HG03521 (cell line): Measurements from ENCODE around the gene CACHD1.

Experiments
- ATAC-seq: cut with Tn5 transposase; IDR thresholded peaks from one replicate; pipeline ENCODE4 v1.9.1; 2021; ENCODE audit warnings: mild to moderate bottlenecking, moderate library complexity; ENCODE audit not compliant: unreplicated experiment

The CACHD1 gene

DNA sequence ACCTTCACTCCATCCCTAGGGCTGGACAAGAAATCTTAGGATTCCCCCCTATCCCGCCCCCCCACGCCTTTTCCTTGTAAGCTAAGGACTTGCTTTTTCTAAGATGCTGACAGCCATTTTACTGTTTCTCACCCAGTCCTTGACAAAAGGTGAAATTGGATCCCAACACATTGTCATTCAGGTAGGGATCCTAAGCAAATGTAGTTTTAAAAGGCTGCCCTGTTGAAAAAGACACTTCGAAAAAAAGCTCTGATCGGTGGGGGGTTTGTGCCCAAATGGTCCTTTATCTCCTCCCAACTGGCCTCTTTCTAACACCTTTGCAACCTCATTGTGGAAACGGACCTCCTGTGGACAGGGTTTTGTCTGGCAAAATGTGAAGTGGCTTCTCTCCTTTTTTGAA lies 2.9 kb downstream of the CACHD1 start:
- no peak for ATAC-seq

DNA sequence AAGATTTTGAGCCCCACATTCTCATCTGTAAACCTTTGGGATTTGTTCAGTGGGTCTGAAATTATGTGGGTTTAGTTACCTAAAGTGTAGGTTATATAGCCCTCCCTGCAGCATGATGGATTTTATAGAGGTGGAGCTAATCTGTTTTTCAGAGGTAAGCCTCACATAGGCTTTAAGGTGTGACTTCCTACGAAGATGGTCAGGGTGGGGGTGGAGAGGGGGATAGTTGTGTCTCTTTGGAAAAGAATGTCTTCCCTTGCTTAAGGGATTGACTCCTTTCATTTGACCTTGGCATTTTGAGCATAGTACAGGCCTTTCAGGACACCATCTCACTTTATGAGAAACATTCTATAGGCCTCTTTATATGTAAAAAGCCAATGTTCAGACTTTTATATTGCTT lies 3.4 kb downstream of the CACHD1 start:
- ATAC-seq, result no peak

DNA sequence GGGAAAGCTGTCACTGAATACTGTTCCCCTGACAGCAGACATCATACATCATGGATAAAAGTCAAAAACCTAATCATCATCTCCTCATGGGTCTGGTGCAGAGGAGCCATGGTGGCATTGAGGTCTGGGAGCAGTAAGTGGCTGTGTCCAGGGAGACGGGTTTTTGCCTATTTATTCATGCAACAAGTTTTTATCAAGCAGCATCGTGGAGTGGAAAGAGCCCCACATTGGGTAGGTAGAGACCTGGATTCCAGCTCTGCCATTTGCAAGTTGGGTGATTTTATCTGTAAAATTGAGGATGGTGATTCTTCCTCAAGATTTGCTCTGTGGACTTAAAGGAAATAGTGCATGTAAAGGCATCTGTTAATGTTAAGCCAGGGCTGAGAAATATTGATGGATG lies 4.2 kb downstream of the CACHD1 start:
- ATAC-seq, result no peak

DNA sequence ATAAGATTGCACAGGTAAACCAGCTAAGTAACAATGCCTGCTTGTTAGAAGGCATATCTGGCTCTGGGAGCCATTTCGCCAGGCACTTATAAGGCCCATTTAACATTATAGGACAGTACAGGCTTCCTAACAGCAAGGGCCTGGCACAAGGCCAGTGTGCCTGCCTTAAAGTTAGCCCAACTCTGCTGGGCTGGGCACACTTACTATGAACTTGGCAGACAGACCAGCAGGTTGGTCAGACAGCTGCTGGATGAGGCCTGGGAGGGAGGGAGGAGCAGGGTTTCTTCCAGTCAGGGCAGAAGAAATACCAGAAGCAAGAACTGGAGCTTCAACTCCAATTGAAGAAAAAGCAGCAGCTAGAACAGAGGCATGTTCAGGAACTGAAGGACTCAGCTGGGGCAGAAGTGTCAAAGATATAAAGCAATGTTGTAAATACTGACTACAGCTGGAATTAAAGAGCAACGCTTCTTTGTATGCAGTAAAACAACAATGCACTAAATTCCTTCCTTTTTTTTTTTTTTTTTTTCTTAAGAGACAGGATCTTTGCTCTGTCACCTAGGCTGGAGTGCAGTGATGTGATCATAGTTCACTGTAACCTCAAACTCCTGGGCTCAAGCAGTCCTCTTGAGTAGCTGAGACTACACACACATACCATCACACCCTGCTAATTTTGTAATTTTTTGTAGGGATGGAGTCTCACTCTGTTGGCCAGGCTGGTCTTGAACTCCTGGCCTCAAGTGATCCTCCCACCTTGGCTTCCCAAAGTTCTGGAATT lies 4.9 kb downstream of the CACHD1 start:
- no peak for ATAC-seq

DNA sequence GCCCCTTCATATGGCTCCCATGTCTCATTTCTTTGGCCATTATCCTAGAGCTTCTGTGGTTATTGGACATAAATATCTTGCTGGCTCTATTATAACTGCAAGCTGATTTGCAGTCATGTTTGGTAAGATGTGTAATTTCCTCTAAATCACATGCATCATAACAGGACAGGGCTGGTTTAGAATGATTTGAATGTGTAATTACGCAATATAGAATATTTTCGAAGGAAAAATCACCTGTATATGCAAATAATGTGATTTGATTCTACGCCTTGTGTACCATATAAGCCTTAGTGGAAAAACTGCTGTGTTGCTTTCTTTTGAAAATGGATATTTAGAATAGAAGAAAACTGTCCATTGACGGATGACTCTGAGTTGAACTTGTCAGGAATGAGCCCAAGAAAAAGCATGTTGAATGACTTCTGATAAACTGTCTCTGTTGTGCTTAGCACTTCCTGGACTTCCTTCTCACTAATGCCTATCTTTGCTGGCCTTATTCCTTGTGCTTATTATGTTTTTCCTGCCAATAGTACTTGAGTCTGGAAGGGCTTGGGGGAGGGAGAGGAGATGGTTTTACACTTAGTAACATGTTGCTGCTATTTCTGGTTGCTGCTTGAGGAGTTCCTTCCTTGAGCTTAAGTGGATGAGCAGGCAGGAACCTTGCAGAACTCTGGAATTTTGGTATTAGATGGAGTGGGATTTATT lies 6.5 kb downstream of the CACHD1 start:
- ATAC-seq, result no peak

DNA sequence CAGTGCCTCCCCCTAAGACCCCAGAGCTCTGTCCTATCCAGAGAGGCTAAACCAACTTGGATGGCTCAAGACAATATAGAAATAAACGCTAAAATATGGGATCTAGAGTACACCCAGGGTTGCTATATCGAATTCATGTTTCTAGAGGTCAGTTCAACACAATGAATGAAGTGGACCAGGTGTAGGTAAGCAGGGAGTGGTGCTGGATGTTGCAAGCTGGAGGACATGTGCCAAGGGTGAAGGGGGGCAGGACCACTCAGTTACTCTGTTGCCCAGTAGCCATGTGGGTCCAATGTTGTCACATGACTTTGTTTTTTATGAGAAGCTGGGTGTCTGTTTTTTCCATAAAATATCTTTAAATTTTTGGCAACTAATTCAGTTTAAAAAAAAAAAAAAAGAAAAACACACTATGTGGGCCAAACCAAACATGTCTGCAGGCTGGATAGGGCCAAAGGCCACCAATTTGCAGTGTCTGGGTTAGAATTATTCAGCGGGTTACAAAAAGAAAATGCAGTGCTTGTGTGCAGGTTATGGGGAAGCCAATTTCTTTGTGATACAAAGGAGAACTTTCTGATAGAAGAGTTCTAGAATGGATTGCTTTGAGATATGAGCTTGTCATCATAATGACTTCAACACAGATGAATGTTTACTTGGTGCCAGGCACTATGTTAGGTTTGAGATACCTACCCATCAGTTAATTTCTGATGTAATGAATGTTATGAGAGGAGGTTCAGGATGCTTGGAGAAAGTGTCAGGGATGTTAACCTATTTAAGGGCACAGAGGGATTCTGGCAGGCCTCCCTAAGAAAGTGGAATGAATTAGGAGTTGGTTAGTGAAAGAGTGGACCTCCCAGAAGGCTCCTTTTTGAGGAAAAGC lies 8.9 kb downstream of the CACHD1 start:
- ATAC-seq, result no peak

DNA sequence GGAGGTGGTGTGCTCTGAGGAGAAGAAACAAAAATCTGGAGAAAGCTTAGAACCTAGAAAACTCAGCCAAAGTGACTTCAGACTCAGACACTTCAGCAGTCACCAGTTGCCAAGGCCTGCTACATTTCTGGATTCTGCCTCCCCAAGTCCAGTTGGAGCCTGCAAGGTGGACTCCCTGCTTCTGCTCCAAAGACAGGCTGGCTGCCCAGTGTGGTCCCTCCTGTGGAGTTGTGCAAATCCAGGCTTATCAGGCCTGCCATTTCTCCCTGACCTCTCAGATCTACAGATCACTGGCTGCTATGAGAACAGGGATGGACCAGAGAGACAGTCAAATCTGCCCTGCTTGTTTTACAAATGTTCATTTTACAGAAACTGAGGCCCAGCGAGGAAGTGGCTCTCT lies 9.9 kb downstream of the CACHD1 start:
- no peak for ATAC-seq

DNA sequence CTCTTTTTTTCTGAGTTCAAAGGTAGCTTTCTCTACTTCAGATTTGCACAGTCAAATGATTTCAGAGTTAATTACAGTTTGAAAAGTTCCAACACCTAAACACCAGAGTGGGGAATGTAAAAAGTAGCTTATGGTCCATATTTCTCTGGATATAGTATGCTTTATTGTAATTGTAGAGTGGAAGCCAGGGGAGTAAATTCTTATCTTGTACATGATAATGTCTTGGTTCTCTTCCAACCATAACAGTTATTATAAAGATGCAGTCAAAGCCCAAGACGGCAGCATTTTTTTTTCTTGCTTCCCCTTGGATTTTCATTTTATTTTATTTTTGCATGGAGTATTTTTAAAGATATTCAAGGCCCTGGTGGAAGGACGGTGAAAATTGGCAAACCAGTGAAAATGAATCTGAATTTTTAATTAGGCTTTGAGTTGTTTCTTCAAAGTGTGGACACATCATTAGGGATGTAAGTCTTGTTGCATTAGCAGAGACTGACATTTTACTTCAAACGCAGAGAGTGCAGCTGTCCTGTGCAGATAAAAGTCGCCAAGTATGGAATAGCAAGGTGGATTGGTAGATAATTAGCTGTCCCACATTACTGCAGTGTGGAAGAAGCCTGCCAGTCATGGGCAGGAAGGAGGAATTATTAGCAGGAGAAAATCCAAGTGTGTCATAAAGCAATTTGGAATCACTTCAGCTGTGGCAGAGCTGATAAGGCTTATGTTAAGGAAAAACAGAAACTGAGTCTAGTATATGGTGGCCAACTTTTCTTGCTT lies 11.3 kb downstream of the CACHD1 start:
- ATAC-seq, result no peak

DNA sequence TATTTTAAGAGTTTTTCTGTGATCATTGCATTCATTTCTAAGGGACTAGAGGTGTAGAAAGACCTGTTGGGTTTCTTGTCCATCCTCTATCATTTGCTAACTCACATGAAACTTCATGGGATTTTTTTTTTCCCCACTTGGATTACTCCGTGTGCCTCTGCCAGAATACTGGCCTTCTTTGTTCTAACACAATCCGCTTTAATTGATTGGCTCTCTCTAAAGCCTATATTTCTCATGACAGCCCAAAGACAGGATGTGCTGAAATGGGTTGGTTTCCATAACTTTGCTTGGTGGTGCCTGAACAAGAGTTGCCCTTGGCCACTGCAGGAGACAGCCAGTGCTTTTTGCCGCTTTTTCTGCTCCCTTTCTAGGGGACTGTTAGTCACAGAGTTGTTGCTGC lies 12.2 kb downstream of the CACHD1 start:
- no peak for ATAC-seq

DNA sequence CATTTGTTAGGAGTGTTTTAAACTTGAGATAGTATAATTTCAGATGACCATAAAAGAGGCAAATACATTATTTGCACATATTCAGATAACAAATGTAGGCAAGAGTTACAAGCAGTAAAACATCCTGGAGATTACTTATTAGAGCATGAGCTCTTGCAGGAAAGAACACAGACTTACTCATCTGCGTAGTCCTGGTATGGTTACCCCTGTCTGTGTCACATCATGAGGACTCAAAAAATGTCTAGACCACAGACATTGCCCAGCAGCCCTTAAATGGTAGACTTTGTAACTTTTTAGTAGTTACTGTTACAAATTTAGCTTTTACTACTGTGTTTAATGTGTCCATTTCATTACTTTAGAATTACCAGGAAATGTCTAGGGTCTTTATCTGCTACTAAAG lies 12.8 kb downstream of the CACHD1 start:
- no peak for ATAC-seq

DNA sequence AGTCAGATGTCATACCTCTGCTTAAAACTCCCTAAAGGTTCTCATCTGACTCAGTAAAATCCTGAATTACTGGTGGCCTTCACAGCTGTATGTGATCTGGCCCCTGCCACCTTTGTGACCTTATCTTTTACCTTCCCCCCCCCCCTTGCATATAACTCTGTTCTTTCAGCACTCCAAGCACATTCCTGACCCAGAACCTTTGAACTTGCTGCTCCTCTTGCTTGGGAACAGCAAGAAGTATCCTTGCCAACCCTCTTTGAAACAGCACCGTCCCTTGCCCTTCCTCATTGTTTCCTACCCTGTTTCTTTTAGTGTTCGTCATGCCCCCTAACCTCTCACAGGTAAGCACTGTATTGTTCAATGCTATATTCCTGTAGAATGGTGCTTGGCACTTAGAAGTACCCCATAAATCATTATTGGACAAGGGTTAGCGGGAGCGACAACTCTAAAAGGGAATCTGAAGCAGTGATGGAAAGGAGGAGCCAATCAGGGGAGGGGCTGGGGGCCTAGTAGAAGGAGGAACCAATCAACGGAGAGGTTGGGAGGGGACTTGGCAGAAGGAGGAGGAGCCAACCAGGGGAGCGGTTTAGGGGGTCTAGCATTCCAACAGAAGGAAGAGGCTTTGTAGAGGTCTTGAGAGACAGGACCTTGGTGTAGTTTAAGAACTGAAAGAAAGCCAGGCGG lies 13.9 kb downstream of the CACHD1 start:
- ATAC-seq, result no peak

DNA sequence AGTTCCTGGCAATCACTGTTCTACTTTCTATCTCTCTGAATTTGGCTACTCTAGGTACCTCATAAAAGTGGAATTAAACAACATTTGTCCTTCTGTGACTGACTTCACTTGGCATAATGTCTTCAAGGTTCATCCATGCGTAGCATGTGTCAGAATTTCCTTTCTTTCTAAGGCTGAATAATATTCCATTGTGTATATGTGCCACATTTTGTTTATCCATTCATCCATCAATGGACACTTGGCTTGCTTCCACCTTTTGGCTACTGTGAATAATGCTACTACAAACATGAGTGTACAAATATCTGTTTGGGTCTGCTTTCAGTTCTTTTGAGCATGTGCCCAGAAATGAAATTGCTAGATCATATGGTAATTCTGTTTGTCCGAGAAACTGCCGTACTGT lies 14.7 kb downstream of the CACHD1 start:
- ATAC-seq, result no peak

DNA sequence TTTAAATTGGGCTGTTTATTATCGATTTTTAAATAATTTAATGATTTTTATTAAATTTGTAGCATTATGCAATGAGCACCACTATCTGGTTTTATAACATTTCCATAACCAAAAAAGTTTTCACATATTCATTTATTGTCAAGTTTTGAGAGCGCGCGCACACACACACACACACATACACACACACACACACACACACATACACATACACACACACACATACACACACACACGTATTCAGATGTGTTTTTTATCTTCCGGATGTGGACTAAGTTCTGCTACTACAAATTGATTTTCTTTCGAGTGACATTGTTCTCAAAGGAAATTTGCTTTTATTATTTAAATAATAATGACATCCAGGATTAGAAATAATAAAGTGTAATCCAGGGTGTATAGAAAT lies 16.3 kb downstream of the CACHD1 start:
- no peak for ATAC-seq

DNA sequence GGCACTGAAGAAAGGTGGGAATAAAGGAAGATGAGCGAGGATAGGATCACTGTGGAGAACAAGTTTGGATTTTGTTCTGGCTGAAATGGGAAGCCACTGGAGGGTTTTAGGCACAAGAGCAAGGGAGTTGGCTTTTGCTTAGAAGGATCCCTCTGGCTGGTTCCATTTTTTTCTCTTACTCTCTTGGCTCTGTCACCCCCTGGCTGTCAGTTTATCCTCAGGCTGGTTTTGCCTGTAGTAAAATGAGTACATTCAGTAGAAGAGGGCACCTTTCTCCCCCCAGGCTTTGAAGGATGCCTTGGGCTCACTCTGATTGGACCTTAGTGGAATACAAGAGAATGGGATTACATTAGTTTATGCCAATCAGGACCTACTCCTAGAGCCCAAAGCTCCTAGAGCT lies 17.1 kb downstream of the CACHD1 start:
- no peak for ATAC-seq

DNA sequence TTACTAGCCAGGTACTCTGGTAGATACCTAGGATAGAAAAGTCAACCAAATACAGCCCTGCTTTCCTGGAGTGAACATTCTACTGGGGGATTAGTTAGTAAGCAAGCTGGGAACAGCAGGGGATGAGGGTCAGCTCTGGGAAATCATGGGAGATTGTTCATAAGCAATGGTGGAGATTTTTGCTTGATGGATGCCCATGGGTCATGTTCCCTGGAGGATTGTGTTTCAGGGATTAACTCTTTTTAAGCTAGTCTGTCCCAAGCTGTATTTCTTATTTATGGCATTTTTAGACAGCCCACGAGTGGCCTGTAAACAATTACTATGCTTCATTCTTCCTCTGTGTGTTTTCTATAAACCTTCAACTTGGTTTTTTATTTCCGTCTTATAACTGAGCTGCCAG lies 18.9 kb downstream of the CACHD1 start:
- no peak for ATAC-seq

DNA sequence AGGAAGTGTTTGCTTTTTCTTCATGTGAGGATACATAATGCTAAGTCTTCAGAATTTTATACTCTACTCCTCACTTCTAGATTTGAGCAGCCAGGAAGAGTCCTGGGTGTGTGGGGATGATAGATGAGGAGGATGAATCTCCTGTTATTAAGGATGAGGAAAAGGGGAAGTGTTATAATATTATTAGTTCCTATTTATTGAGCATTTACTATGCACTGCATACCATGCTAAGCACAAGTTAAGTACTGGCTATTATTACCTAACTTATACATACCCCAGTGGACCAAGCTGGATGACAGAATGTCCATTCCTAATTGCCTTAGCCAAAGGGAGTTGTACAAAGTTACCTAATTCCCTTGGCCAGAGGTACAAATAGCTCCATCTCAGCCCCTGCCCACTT lies 19.8 kb downstream of the CACHD1 start:
- no peak for ATAC-seq

DNA sequence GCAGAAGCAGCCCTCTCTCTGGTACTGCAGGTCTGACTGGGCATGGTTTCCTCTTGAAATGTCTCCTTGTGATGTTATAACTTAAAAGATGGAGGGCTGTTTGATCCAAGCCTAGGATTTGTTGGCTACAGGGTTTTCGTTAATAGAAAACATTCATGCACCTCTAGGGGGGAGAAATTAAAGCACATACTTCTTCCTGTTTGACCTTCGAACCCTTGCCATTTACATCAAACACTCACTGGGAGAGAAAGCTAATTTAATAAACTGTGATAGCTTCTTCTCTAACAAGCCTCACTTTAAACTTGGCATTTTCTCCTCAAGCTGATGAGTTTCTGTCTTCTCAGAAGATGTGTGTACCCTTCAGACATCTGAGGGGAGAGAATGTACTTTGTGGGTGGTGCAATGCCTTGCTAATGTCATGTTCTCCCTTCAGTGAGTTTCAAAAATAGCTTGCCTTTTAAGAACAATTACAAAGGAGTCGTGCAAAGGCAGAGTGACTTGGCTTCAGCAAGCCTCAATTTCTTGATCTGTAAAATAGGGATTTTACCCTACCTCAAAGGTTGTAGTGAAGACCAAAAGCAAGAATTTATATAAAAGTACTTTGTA lies 20.4 kb downstream of the CACHD1 start:
- ATAC-seq, result no peak

DNA sequence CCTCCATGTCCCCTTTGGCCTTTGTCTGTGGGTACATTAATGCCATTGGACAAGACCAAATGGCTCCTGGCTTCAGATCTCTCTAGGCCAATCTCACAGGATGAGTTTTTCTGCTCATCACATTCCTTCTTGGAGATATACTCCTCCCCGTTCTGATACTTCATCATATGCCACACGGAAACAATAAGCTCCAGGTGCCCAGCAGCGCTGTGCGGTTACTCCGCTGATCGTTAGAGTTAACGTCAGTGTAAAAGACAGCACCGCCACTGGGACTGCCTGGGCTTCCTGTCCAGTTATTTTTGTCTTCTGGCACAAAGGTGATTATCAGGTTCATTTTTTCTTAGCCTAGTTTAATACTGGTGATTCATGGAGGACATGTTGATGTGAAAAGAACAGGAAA lies 22.5 kb downstream of the CACHD1 start:
- ATAC-seq, result no peak

DNA sequence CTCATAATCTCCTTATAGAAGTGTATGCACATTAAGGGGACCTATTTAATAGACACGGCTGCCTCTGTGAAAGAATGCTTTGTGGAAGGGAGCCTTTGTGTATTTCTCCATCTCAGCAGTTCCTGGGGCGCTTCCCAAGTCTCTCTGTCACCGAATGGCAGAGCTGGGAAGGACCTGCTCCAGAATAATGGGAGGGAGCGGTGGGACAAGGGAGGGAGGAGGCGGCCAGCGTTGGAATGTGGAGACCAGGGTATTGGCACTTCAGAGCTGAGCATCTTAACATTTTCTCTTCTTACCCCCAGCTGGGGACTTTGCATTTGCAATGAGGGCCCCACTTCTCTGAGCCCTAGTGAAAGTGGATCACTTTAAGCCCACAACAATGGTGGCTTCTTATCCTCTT lies 23.9 kb downstream of the CACHD1 start:
- no peak for ATAC-seq

DNA sequence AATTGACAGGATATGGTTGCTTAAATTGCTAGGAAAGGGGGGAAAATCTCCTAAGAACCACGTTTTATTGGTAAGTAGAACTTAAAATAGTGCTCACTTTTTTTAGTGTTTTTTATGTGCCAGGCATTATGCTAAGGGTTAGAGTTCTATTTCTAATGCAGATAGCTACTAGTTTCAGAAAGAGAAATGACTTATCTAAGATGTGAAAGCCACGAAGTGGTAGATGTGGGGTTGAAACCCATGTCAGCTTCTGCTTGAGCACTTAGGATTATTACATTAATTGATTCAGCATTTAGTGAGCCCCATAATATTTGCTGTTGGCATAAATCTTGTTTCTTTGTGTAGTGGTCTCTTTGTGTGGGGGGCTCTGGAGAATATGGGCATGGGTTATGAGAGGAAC lies 24.7 kb downstream of the CACHD1 start:
- ATAC-seq, result no peak
